GM23338 (cell line): ENCODE results near the gene EYA2. TPM values are rescaled to one million over a fixed set of nuclear protein-coding genes. Genes with fewer than 3 reads are reported as not detected.

ENCODE experiments used
- ATAC-seq: fragments of 200-7000 bp; cut with Tn5 transposase; 3 replicates; pipeline ENCODE4 v1.9.1; 2020
- DNase-seq: peaks from one replicate; pipeline ENCODE4 v3.0.0-alpha.2; 2015; ENCODE audit warnings: low spot score
- H2AFZ ChIP-seq: fragments of 200-600 bp; sonication (generic); 2 replicates; pipeline ENCODE4 v1.8.0; 2016; ENCODE audit warnings: antibody characterized with exemption, mild to moderate bottlenecking, moderate library complexity
- H3F3A ChIP-seq: fragments of 200-600 bp; sonication (generic); replicated peaks from 2 replicates; pipeline ENCODE4 v1.8.0; 2017; ENCODE audit warnings: antibody characterized with exemption, mixed run types, low read depth
- H3K27ac ChIP-seq: fragments of 200-600 bp; sonication (generic); 2 replicates; pipeline ENCODE4 v1.6.1; 2016; ENCODE audit warnings: low read depth
- H3K27me3 ChIP-seq: fragments of 200-600 bp; sonication (generic); 2 replicates; pipeline ENCODE4 v1.8.0; 2016; ENCODE audit warnings: mild to moderate bottlenecking, mixed run types, moderate library complexity; ENCODE audit not compliant: insufficient read depth
- H3K36me3 ChIP-seq: fragments of 200-600 bp; sonication (generic); 2 replicates; pipeline ENCODE4 v1.8.0; 2016; ENCODE audit warnings: mild to moderate bottlenecking; ENCODE audit not compliant: insufficient read depth
- H3K4me1 ChIP-seq: fragments of 200-600 bp; sonication (generic); 2 replicates; pipeline ENCODE4 v1.8.0; 2016; ENCODE audit warnings: mild to moderate bottlenecking, moderate library complexity; ENCODE audit not compliant: insufficient read depth
- H3K4me2 ChIP-seq: fragments of 200-600 bp; sonication (generic); 2 replicates; pipeline ENCODE4 v1.7.1; 2017; ENCODE audit warnings: mixed run types
- H3K4me3 ChIP-seq: fragments of 200-600 bp; sonication (generic); 2 replicates; pipeline ENCODE4 v1.6.1; 2016; ENCODE audit warnings: mixed run types
- H3K79me2 ChIP-seq: fragments of 200-600 bp; sonication (generic); replicated peaks from 2 replicates; pipeline ENCODE4 v1.8.0; 2017; ENCODE audit warnings: mild to moderate bottlenecking; ENCODE audit not compliant: insufficient read depth
- H3K9me2 ChIP-seq: fragments of 200-600 bp; sonication (generic); 2 replicates; pipeline ENCODE4 v1.8.0; 2017; ENCODE audit not compliant: insufficient read depth
- H4K20me1 ChIP-seq: fragments of 200-600 bp; sonication (generic); replicated peaks from 2 replicates; pipeline ENCODE4 v1.8.0; 2017; ENCODE audit warnings: mild to moderate bottlenecking; ENCODE audit not compliant: insufficient read depth
- H3K27ac Mint-ChIP-seq: 2 replicates; pipeline ENCODE4 v1.8.0; 2020; ENCODE audit warnings: inconsistent platforms, mild to moderate bottlenecking, moderate library complexity, mixed read lengths
- H3K27me3 Mint-ChIP-seq: 3 replicates; pipeline ENCODE4 v1.8.0; 2022; ENCODE audit warnings: low read depth, mild to moderate bottlenecking, moderate library complexity, mixed read lengths, inconsistent platforms; ENCODE audit not compliant: insufficient read depth, poor library complexity
- H3K36me3 Mint-ChIP-seq: 3 replicates; pipeline ENCODE4 v1.8.0; 2021; ENCODE audit warnings: low read depth, mild to moderate bottlenecking, inconsistent platforms, moderate library complexity, mixed read lengths
- H3K4me1 Mint-ChIP-seq: 3 replicates; pipeline ENCODE4 v1.8.0; 2020; ENCODE audit warnings: mild to moderate bottlenecking, inconsistent platforms, mixed read lengths
- H3K4me3 Mint-ChIP-seq: 3 replicates; pipeline ENCODE4 v1.8.0; 2021; ENCODE audit warnings: moderate library complexity, mild to moderate bottlenecking, inconsistent platforms, mixed read lengths
- H3K9me3 Mint-ChIP-seq: 3 replicates; pipeline ENCODE4 v1.8.0; 2020; ENCODE audit warnings: moderate library complexity, mild to moderate bottlenecking, inconsistent platforms, mixed read lengths
- CREB1 ChIP-seq: fragments of 250-450 bp; sonication (Bioruptor Pico); IDR thresholded peaks from 2 replicates; pipeline ENCODE4 v1.5.0; 2020; ENCODE audit warnings: low read depth, mild to moderate bottlenecking, moderate library complexity
- CTCF ChIP-seq, 2 experiments: fragments of 200-600 bp in 1 of 2; sonication (generic) in 1 of 2; conservative IDR thresholded peaks; 2 replicates each; pipeline versions ENCODE4 v1.5.1 to v1.6.1; 2016 to 2017; ENCODE audit warnings: antibody characterized with exemption in 2 of 2, low read depth in 2 of 2, mild to moderate bottlenecking in 2 of 2, moderate library complexity in 1 of 2
- ETS1 ChIP-seq: IDR thresholded peaks from 2 replicates; pipeline ENCODE4 v1.6.1; 2016; ENCODE audit warnings: antibody characterized with exemption
- EZH2 ChIP-seq: fragments of 200-600 bp; sonication (generic); IDR thresholded peaks from one replicate; pipeline ENCODE4 v1.8.0; 2017; ENCODE audit warnings: antibody characterized with exemption, mild to moderate bottlenecking, low read depth; ENCODE audit not compliant: unreplicated experiment
- EZH2phosphoT487 ChIP-seq: fragments of 200-600 bp; sonication (generic); IDR thresholded peaks from one replicate; pipeline ENCODE4 v1.8.1; 2018; ENCODE audit warnings: antibody characterized with exemption; ENCODE audit not compliant: unreplicated experiment
- JUNB ChIP-seq: IDR thresholded peaks from one replicate; pipeline ENCODE4 v1.6.1; 2016; ENCODE audit warnings: antibody characterized with exemption; ENCODE audit not compliant: unreplicated experiment
- NANOG ChIP-seq: IDR thresholded peaks from 2 replicates; pipeline ENCODE4 v1.6.1; 2016; ENCODE audit warnings: antibody characterized with exemption, borderline replicate concordance
- POLR2AphosphoS5 ChIP-seq: IDR thresholded peaks from 2 replicates; pipeline ENCODE4 v1.6.1; 2016; ENCODE audit warnings: antibody characterized with exemption, low read depth
- REST ChIP-seq: IDR thresholded peaks from one replicate; pipeline ENCODE4 v1.6.1; 2018; ENCODE audit warnings: antibody characterized with exemption; ENCODE audit not compliant: unreplicated experiment
- STAT1 ChIP-seq: IDR thresholded peaks from one replicate; pipeline ENCODE4 v1.6.1; 2016; ENCODE audit warnings: antibody characterized with exemption; ENCODE audit not compliant: unreplicated experiment
- ZNF114 ChIP-seq: fragments of 250-450 bp; sonication (Bioruptor Pico); IDR thresholded peaks from 2 replicates; pipeline ENCODE4 v1.5.0; 2020; ENCODE audit warnings: mild to moderate bottlenecking, moderate library complexity
- ZNF331 ChIP-seq: fragments of 250-450 bp; sonication (Bioruptor Pico); IDR thresholded peaks from 2 replicates; pipeline ENCODE4 v1.5.0; 2020; ENCODE audit warnings: low read depth, mild to moderate bottlenecking, moderate library complexity
- ZNF462 ChIP-seq: fragments of 250-450 bp; sonication (Bioruptor Pico); IDR thresholded peaks from 2 replicates; pipeline ENCODE4 v1.5.0; 2020; ENCODE audit warnings: mild to moderate bottlenecking, moderate library complexity
- polyA plus RNA-seq: library from polyadenylated mRNA; unstranded; fragments of >200 nt; fragmentation: Nextera tagmentation; extraction: Ambion mirVana; gene quantifications from 2 replicates; pipeline ENCODE4 v1.2.1, GENCODE V29; 2016
- total RNA-seq: library from RNA; depleted of rRNA; stranded (reverse); fragments of >200 nt; shearing (Covaris generic); gene quantifications from 2 replicates; pipeline ENCODE4 v1.2.3, GENCODE V29; 2014

Gene EYA2
- total and polyA plus RNA-seq, 2 experiments from 2014 or later, result 0.50 to 0.56 TPM

GRCh38 chr20:46875059-46875458, 19.6 kb upstream of the EYA2 start:
- Histone ChIP-seq H3K79me2 (no peaks in the 10 kb centered on the region), H3K4me2 (no peak overlapping the region), H2AFZ (0 out of 2 replicates have a peak overlapping the region, but pooled peaks have one; percentile 19), H3K27ac (no peak overlapping the region), H3K9me2 (peaks cover 15% of the 10 kb centered on the region; the same call in 1 of the 2 replicates), H3K4me3 (no peak overlapping the region), H3K4me1 (peaks cover 4% of the 10 kb centered on the region; the same call in 1 of the 2 replicates), H3K36me3 (no peaks in the 10 kb centered on the region), H3F3A (no peaks in the 10 kb centered on the region), H4K20me1 (no peaks in the 10 kb centered on the region), H3K27me3 (no peaks in the 10 kb centered on the region)
- DNase-seq (peak; percentile 58), ATAC-seq (no peak; the same call in 2 of the 3 replicates)
- no peak for TF ChIP-seq ZNF114 (CRISPR knock-in tag)
- TF ChIP-seq EZH2phosphoT487, result no peak
- TF ChIP-seq REST, result no peak
- TF ChIP-seq ETS1, result no peak
- no peak for TF ChIP-seq NANOG
- TF ChIP-seq STAT1, result no peak
- no peak for TF ChIP-seq CTCF (conservative IDR thresholded peaks at IDR 0.05; ENCODE audit: low read depth in 2 of 2)
- no peak for TF ChIP-seq CREB1 (CRISPR knock-in tag)
- TF ChIP-seq EZH2, result no peak
- no peak for TF ChIP-seq POLR2AphosphoS5
- TF ChIP-seq ZNF462 (CRISPR knock-in tag), result no peak
- TF ChIP-seq JUNB, result no peak
- TF ChIP-seq ZNF331, result no peak
- Mint-ChIP-seq H3K9me3 (no peaks in the 10 kb centered on the region), H3K27me3 (peaks cover 3% of the 10 kb centered on the region), H3K4me3 (no peak overlapping the region), H3K27ac (no peak overlapping the region), H3K36me3 (no peaks in the 10 kb centered on the region), H3K4me1 (peaks cover 11% of the 10 kb centered on the region; the same call in 2 of the 3 replicates)
